K562 (cell line): ENCODE data around the gene KCNH2. TPM values are rescaled to one million over a fixed set of nuclear protein-coding genes. Genes with fewer than 3 reads are reported as not detected.

ENCODE experiments used
- ATAC-seq: fragments of 200-7000 bp; cut with Tn5 transposase; 3 replicates; pipeline ENCODE4 v1.9.1; 2020; ENCODE audit warnings: moderate library complexity
- BruUV-seq: library from RNA; stranded (reverse); fragments of 400-500 nt; replicated peaks from 2 replicates; lab custom pipeline; 2021; lab: Mats Ljungman, UMichigan
- CTCF ChIA-PET: fragments of 300-600 bp; formaldehyde crosslinking; extraction: SDS; loops from one replicate; lab custom pipeline; 2021; ENCODE audit warnings: low intra/inter-chr PET ratio; lab: Yijun Ruan, JAX
- POLR2A ChIA-PET: fragments of 300-600, 350-650 bp; sonication (Branson Sonifier 250); formaldehyde crosslinking; extraction: SDS; loops from one replicate; lab custom pipeline; 2021; ENCODE audit warnings: antibody characterized with exemption, inconsistent platforms; lab: Yijun Ruan, JAX
- DNase-seq, 4 experiments: peaks; one replicate each; pipeline versions ENCODE4 v3.0.0 to v3.0.0-alpha.2; 2011 to 2018; ENCODE audit warnings: low spot score in 3 of 4, mixed read lengths in 3 of 4; ENCODE audit errors: extremely low read depth in 1 of 4
- FAIRE-seq: peaks from 2 replicates; lab custom pipeline; 2011; peaks lifted over from hg19 to GRCh38; lab: Jason Lieb, UNC
- H2AFZ ChIP-seq: 2 replicates; pipeline ENCODE4 v1.6.0; 2011; ENCODE audit warnings: low read depth, low read length, control low read depth, inconsistent platforms
- H3K27ac ChIP-seq: fragments of 200-600 bp; 3 replicates; pipeline ENCODE4 v1.8.0; 2011; ENCODE audit warnings: low read depth, mild to moderate bottlenecking, control low read depth, inconsistent platforms, low read length, moderate library complexity, mixed read lengths; ENCODE audit errors: extremely low read depth
- H3K27me3 ChIP-seq, 2 experiments: fragments of 300-600 bp in 1 of 2; 2 replicates in 1 of 2; 3 replicates in 1 of 2; pipeline versions ENCODE4 v1.6.0 to v1.8.0; 2011; ENCODE audit warnings: inconsistent platforms in 2 of 2, low read length in 2 of 2, mild to moderate bottlenecking in 1 of 2, mixed read lengths in 1 of 2, moderate library complexity in 1 of 2; ENCODE audit not compliant: control insufficient read depth in 2 of 2, insufficient read depth in 2 of 2
- H3K36me3 ChIP-seq: fragments of 300-600 bp; 3 replicates; pipeline ENCODE4 v1.8.0; 2011; ENCODE audit warnings: mild to moderate bottlenecking, low read length, inconsistent platforms; ENCODE audit not compliant: control insufficient read depth, insufficient read depth
- H3K4me1 ChIP-seq, 2 experiments: fragments of 200-600 bp in 1 of 2; replicated peaks in 1 of 2; 2 replicates in 1 of 2; 3 replicates in 1 of 2; pipeline versions ENCODE4 v1.5.1 to v1.8.0; 2011; ENCODE audit warnings: inconsistent platforms in 2 of 2, low read length in 2 of 2, mild to moderate bottlenecking in 1 of 2, mixed read lengths in 1 of 2, moderate library complexity in 1 of 2; ENCODE audit not compliant: control insufficient read depth in 2 of 2, insufficient read depth in 2 of 2
- H3K4me2 ChIP-seq: 2 replicates; pipeline ENCODE4 v1.6.1; 2011; ENCODE audit warnings: low read length, control low read depth, inconsistent platforms, mixed read lengths; ENCODE audit not compliant: insufficient read depth
- H3K4me3 ChIP-seq: fragments of 200-600 bp; sonication (generic), shearing (Covaris generic); 2 replicates; pipeline ENCODE4 v1.5.1; 2016; ENCODE audit warnings: control low read depth, inconsistent platforms
- H3K79me2 ChIP-seq: fragments of 200-600 bp; 3 replicates; pipeline ENCODE4 v1.8.0; 2011; ENCODE audit warnings: low read length, inconsistent platforms; ENCODE audit not compliant: control insufficient read depth, insufficient read depth
- H3K9ac ChIP-seq, 2 experiments: 2 replicates each; pipeline versions ENCODE4 v1.6.0 to v1.6.1; 2011; ENCODE audit warnings: low read depth in 2 of 2, low read length in 2 of 2, control low read depth in 1 of 2, inconsistent platforms in 1 of 2, mild to moderate bottlenecking in 1 of 2, mixed read lengths in 1 of 2; ENCODE audit not compliant: insufficient read depth in 1 of 2
- H3K9me1 ChIP-seq: one replicate; pipeline ENCODE4 v1.6.0; 2011; ENCODE audit warnings: inconsistent platforms, mild to moderate bottlenecking, low read length, moderate library complexity; ENCODE audit not compliant: control insufficient read depth, insufficient read depth
- H3K9me3 ChIP-seq: replicated peaks from 2 replicates; pipeline ENCODE4 v1.5.1; 2011; ENCODE audit warnings: low read depth, low read length, inconsistent platforms; ENCODE audit not compliant: control insufficient read depth, insufficient read depth
- H4K20me1 ChIP-seq: replicated peaks from 2 replicates; pipeline ENCODE4 v1.6.1; 2011; ENCODE audit warnings: low read length, inconsistent platforms, mixed read lengths; ENCODE audit not compliant: control insufficient read depth, insufficient read depth
- CXXC5 ChIP-seq: fragments of 250-450 bp; sonication (Bioruptor Pico); IDR thresholded peaks from 2 replicates; pipeline ENCODE4 v1.8.0; 2022; ENCODE audit warnings: inconsistent platforms, mild to moderate bottlenecking, moderate library complexity
- EZH2 ChIP-seq: IDR thresholded peaks from 2 replicates; pipeline ENCODE4 v1.6.1; 2012; ENCODE audit warnings: low read depth, mild to moderate bottlenecking, inconsistent platforms, low read length, borderline replicate concordance
- GABPA ChIP-seq: fragments of 200-800 bp; sonication (Bioruptor generic); conservative IDR thresholded peaks from 2 replicates; pipeline ENCODE4 v1.6.1; 2016; ENCODE audit warnings: low read depth, missing genetic modification characterization, missing compliant biosample characterization
- HNRNPLL ChIP-seq: fragments of 200-400 bp; formaldehyde crosslinking; IDR thresholded peaks from 2 replicates; pipeline ENCODE4 v1.6.1; 2017; ENCODE audit warnings: low read length, low read depth, mild to moderate bottlenecking; ENCODE audit not compliant: poor library complexity, severe bottlenecking
- KDM4B ChIP-seq, 2 experiments: fragments of 450-650 bp in 1 of 2; sonication (generic) in 1 of 2; IDR thresholded peaks; 2 replicates each; pipeline ENCODE4 v1.6.1; 2016 to 2017; ENCODE audit warnings: borderline replicate concordance in 2 of 2, antibody characterized with exemption in 1 of 2, low read depth in 1 of 2, mild to moderate bottlenecking in 1 of 2
- KLF6 ChIP-seq: fragments of 250-450 bp; sonication (Bioruptor Pico); IDR thresholded peaks from 2 replicates; pipeline ENCODE4 v1.4.0; 2020; ENCODE audit warnings: mild to moderate bottlenecking, moderate library complexity, borderline replicate concordance
- MAFF ChIP-seq: IDR thresholded peaks from 2 replicates; pipeline ENCODE4 v1.6.1; 2012; ENCODE audit warnings: low read length, improper control_type of control experiment
- NFIC ChIP-seq: fragments of 450-650 bp; IDR thresholded peaks from 2 replicates; pipeline ENCODE4 v1.6.1; 2017; ENCODE audit warnings: mild to moderate bottlenecking, inconsistent platforms
- SAP30 ChIP-seq: fragments of 200-600 bp; sonication (generic); IDR thresholded peaks from 2 replicates; pipeline ENCODE4 v1.6.1; 2012; ENCODE audit warnings: borderline replicate concordance, low read depth, mild to moderate bottlenecking, moderate library complexity, low read length, control low read depth, inconsistent platforms; ENCODE audit not compliant: insufficient read depth, poor library complexity, severe bottlenecking
- SUPT5H ChIP-seq: fragments of 450-650 bp; IDR thresholded peaks from 2 replicates; pipeline ENCODE4 v1.6.1; 2016
- ZFP1 ChIP-seq: fragments of 450-650 bp; formaldehyde crosslinking; IDR thresholded peaks from 2 replicates; pipeline ENCODE4 v1.4.0; 2020; ENCODE audit warnings: mild to moderate bottlenecking, mixed read lengths
- WGBS: fragments of 100-300 bp; shearing (Covaris generic); methylation state at CpG from one replicate; pipeline ENCODE4 v1.1.6; 2016; ENCODE audit warnings: low coverage, mixed read lengths; ENCODE audit not compliant: insufficient coverage; ENCODE audit errors: missing lambda C conversion rate; 5-methylcytosine and 5-hydroxymethylcytosine counted together
- in situ Hi-C: fragments of 300-500 bp; cut with MboI; formaldehyde crosslinking; loops from 4 replicates; pipeline ENCODE4 v1.15.0; 2018; ENCODE audit warnings: inconsistent platforms, mixed read lengths
- intact Hi-C: fragments of 100-400 bp; cut with micrococcal nuclease; formaldehyde crosslinking; loops from 2 replicates; pipeline ENCODE4 v1.14.2; 2022
- polyA plus RNA-seq, 8 experiments: library from polyadenylated mRNA; depleted of rRNA in 4 of 8; stranded (reverse) in 5 of 8; unstranded in 3 of 8; fragments of >200 nt; fragmentation: Nextera tagmentation in 2 of 8; fragmentation: Illumina TruSeq in 1 of 8; extraction: Ambion mirVana in 2 of 8; extraction: Trizol in 1 of 8; gene quantifications; 2 replicates each; pipeline versions ENCODE4 v1.2.1 to v1.2.3, GENCODE V29; 2011 to 2014; ENCODE audit warnings: inconsistent platforms in 1 of 8, missing spikeins in 1 of 8
- total RNA-seq, 7 experiments: library from RNA; depleted of rRNA in 6 of 7; stranded (reverse); fragments of >200 nt in 6 of 7; fragmentation: Illumina TruSeq in 2 of 7; extraction: Trizol in 2 of 7; gene quantifications; 2 replicates each; pipeline versions ENCODE4 v1.2.1 to v1.2.3, GENCODE V29; 2011 to 2021; ENCODE audit warnings: low replicate concordance in 1 of 7
- TF ChIP-seq, protein P1 (sequence below): fragments of 250-450 bp; sonication (Bioruptor Pico); IDR thresholded peaks from 2 replicates; pipeline ENCODE4 v1.5.0; 2020; ENCODE audit warnings: mild to moderate bottlenecking, borderline replicate concordance
- TF ChIP-seq, protein P2 (sequence below), 2 experiments: fragments of 200-800 bp in 1 of 2; sonication (Bioruptor generic) in 1 of 2; sonication (generic) in 1 of 2; formaldehyde crosslinking in 1 of 2; IDR thresholded peaks in 1 of 2; conservative IDR thresholded peaks in 1 of 2; 2 replicates each; pipeline versions ENCODE4 v1.5.0 to v1.6.1; 2016 to 2020; ENCODE audit warnings: missing compliant biosample characterization in 1 of 2, missing genetic modification characterization in 1 of 2, missing genetic modification reagents in 1 of 2
- TF ChIP-seq, protein P3 (sequence below): sonication (generic); formaldehyde crosslinking; IDR thresholded peaks from 2 replicates; pipeline ENCODE4 v1.8.0; 2022; ENCODE audit warnings: mild to moderate bottlenecking, missing genetic modification reagents, borderline replicate concordance

Gene KCNH2
- total and polyA plus RNA-seq, 9 of the 15 experiments (the other 6 are each of a cell fraction or from before 2014, with no cell fraction given), result 18.1 to 368 (median 218) TPM

- in situ Hi-C loops, result no loop called here
- Histone ChIP-seq H3K27me3 (no peaks in the 10 kb centered on the region), H3K27ac (no peak overlapping the region), H3K36me3 (no peaks in the 10 kb centered on the region), H3K79me2 (no peaks in the 10 kb centered on the region), H3K9me3 (no peaks in the 10 kb centered on the region), H3K4me1 (peaks cover 9 to 31% of the 10 kb centered on the region in 2 experiments; a peak in 4 of 5 replicates), H3K9me1 (no peaks in the 10 kb centered on the region), H3K4me3 (no peak overlapping the region), H2AFZ (peak overlapping the region; percentile 89), H3K9ac (peak overlapping the region in 1 of 2 experiments; percentile 84; a peak in 2 of 4 replicates), H3K4me2 (peak overlapping the region; percentile 50), H4K20me1 (0 out of 2 replicates have a peak, but pooled peaks cover 2% of the 10 kb centered on the region)
- peak; percentile 64 for ATAC-seq
- CTCF ChIA-PET, result no interaction called here
- POLR2A ChIA-PET, result interaction anchor here (0.6 to 4.2 kb wide), 10 partner anchors 8 to 91 kb away, joined by 3 to 18 read pairs (median 4); no protein-coding TSS in a partner anchor
- peak in 1 of 4 experiments; percentile 45 for DNase-seq
- intact Hi-C loops, result no loop called here
- BruUV-seq, result no TSS peak
- peak; percentile 57 for FAIRE-seq
- WGBS, result 33% methylated on average over 15 of the region's 15 CpGs
- TF ChIP-seq NFIC (0 out of 2 replicates have a peak, but pooled peaks have one; percentile 15), ZFP1 (no peak), GABPA (tag) (0 out of 2 replicates have a peak, but pooled peaks have one; percentile 34), KLF6 (CRISPR knock-in tag) (no peak), CXXC5 (CRISPR knock-in tag) (0 out of 2 replicates have a peak, but pooled peaks have one; percentile 18), SAP30 (no peak), HNRNPLL (peak; percentile 71), SUPT5H (no peak), KDM4B (IDR thresholded peaks at IDR 0.05; ENCODE audit: borderline replicate concordance in 2 of 2, low read depth in 1 of 2) (0 out of 4 replicates have a peak, but pooled peaks of 1 of the 2 experiments have one; percentile 45), EZH2 (no peak), MAFF (no peak)
- TF ChIP-seq, protein P1, sequence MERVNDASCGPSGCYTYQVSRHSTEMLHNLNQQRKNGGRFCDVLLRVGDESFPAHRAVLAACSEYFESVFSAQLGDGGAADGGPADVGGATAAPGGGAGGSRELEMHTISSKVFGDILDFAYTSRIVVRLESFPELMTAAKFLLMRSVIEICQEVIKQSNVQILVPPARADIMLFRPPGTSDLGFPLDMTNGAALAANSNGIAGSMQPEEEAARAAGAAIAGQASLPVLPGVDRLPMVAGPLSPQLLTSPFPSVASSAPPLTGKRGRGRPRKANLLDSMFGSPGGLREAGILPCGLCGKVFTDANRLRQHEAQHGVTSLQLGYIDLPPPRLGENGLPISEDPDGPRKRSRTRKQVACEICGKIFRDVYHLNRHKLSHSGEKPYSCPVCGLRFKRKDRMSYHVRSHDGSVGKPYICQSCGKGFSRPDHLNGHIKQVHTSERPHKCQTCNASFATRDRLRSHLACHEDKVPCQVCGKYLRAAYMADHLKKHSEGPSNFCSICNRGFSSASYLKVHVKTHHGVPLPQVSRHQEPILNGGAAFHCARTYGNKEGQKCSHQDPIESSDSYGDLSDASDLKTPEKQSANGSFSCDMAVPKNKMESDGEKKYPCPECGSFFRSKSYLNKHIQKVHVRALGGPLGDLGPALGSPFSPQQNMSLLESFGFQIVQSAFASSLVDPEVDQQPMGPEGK (CRISPR knock-in tag), result no peak
- TF ChIP-seq, protein P2, sequence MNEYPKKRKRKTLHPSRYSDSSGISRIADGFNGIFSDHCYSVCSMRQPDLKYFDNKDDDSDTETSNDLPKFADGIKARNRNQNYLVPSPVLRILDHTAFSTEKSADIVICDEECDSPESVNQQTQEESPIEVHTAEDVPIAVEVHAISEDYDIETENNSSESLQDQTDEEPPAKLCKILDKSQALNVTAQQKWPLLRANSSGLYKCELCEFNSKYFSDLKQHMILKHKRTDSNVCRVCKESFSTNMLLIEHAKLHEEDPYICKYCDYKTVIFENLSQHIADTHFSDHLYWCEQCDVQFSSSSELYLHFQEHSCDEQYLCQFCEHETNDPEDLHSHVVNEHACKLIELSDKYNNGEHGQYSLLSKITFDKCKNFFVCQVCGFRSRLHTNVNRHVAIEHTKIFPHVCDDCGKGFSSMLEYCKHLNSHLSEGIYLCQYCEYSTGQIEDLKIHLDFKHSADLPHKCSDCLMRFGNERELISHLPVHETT (CRISPR knock-in tag; conservative IDR thresholded peaks at IDR 0.05 in 1 of 2, IDR thresholded peaks at IDR 0.05 in 1 of 2), result 0 out of 4 replicates have a peak, but pooled peaks of 1 of the 2 experiments have one; percentile 22
- TF ChIP-seq, protein P3, sequence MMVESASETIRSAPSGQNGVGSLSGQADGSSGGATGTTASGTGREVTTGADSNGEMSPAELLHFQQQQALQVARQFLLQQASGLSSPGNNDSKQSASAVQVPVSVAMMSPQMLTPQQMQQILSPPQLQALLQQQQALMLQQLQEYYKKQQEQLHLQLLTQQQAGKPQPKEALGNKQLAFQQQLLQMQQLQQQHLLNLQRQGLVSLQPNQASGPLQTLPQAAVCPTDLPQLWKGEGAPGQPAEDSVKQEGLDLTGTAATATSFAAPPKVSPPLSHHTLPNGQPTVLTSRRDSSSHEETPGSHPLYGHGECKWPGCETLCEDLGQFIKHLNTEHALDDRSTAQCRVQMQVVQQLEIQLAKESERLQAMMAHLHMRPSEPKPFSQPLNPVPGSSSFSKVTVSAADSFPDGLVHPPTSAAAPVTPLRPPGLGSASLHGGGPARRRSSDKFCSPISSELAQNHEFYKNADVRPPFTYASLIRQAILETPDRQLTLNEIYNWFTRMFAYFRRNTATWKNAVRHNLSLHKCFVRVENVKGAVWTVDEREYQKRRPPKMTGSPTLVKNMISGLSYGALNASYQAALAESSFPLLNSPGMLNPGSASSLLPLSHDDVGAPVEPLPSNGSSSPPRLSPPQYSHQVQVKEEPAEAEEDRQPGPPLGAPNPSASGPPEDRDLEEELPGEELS, result no peak
These were observed 40.1 kb downstream of the KCNH2 start for GRCh38 chr7:150937848-150938561.
